HG03460 (cell line): ENCODE data around the gene TREML1.

Experiments
- ATAC-seq: cut with Tn5 transposase; IDR thresholded peaks from one replicate; pipeline ENCODE4 v1.9.1; 2021; ENCODE audit not compliant: unreplicated experiment

The TREML1 gene

DNA sequence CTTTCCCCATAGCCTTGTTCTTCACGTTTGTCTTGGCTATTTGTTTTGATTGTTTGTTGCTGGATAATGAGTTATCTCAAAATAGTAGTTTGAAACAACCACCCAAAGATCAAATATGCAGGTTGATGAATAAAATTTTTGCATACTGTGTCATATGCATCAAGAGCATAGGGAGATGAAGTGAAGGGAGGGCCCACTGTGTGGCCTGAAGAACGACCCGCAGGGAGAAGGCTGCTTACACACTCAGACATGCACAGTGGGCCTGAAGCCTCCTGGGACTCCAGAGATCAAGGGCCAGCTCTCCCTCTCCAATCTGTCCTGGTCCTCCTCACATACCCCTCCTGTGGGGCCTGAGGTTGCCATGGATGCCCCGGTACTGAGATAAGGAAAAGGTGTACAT is 25.0 kb upstream of the TREML1 start:
- no peak for ATAC-seq

GRCh38 chr6:41177695-41178094 is 23.5 kb upstream of the TREML1 start:
- no peak for ATAC-seq

DNA sequence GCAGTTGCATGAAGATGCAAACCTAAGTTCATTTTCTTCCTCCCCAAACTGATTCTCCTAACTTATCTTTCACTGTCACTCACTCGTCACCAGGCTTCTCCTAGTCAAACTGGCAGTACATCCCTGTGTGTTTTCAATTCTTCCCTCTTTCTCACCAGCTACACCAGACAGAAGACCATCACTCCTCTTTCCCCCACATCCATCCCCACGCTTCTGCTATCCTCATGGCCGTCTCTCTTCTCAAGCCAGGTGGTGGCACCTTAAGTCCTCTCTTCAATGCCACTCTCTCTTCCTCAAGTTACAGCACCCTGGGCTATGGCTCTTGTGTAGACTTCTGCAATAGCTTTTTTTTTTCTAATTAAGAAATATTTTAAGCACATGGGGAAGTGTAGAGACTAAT is 23.1 kb upstream of the TREML1 start:
- ATAC-seq, result no peak

- no peak for ATAC-seq
Measured at GRCh38 chr6:41176189-41176588, 22.0 kb upstream of the TREML1 start.

DNA sequence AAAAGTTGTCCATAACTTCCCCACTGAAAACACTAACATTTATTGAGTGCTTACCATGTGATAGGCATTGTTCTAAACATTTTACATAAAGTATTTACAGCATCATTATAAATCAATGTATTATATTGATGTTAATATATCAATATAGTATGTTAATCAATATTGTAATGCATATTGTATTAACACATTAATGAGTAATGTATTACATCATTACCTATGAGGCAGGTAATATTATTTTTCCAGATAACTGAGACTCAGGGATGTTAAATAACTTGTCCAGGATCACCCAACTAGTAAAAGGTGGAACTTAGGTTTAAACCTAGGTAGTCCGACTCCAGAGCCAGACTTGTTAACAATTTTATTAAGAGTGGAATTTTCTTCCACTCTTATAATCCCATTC is 20.9 kb upstream of the TREML1 start:
- no peak for ATAC-seq

DNA sequence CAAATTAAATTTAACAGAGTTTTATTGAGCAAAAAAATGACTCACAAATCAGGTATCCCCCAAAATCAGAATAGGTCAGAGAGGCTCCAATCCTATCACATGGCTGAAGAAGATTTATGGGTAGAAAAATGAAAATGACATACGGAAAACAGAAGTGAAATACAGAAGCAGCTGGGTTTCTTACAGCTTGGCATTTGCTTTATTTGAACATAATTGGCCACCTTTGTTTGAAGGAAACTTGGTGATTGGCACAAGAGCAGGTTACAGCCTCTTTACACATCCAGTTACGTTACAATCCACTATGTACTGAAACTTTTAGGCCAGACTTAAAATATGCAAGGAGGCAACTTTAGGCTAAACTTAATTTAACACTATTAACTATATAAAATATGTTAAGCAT is 20.5 kb upstream of the TREML1 start:
- ATAC-seq, result no peak

DNA sequence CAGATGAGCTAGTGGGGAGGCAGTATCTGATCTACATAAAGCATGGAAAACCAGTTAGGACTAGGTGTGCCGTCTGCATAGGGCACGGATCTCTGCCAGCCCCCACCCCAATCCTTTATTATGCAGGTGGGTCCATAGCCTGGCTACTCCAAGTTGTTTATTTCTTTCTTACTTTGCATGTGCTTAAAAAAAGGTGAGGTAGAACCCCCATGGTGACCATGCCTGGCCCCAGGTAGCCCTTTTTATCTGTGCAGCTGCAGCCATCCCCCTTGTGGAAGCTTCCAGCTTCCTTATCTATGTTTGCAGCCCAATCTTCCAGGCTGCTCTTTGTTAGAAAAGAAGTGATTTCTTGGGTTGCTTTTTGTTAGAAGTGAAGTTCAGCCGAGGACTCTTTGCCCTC is 17.8 kb upstream of the TREML1 start:
- no peak for ATAC-seq

GRCh38 chr6:41170547-41171160 is 16.5 kb upstream of the TREML1 start:
- ATAC-seq, result no peak

DNA sequence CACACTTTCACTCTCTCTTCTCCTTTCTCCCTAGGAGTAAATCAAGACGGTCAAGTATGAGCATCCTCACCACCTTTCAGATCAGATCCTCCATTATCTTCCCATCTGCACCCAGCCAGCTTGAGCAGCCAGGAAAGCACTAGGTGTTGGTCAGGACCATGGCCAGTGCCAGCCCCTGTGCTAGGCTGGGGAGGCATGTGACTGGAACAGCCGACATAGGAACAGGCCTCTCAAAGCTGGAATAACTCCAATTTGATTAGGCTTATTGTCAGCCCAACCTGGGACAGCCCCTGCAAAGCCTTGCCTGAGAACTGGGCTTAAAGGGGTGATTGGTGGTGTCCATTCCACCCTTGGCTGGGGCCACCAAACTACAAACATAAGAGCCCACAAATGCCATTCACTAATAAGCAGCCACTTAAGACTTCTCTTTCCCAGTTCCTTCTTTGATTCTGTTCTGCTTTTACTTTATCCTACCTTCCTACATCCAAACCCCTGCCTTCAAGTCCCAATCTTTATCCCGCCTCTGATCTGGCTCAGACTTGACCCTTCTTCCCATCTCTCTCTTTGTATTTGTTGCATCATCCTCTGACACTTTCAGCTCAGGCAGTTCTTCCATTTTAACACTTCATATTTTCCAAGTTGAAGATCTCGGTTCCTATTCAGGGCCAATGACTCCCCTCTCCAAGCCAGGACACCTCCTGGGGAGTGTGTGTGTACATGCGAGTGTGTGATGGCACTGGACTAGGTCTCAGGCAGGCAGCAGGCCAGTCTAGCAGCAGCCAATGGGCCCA is 13.2 kb upstream of the TREML1 start:
- no peak for ATAC-seq

DNA sequence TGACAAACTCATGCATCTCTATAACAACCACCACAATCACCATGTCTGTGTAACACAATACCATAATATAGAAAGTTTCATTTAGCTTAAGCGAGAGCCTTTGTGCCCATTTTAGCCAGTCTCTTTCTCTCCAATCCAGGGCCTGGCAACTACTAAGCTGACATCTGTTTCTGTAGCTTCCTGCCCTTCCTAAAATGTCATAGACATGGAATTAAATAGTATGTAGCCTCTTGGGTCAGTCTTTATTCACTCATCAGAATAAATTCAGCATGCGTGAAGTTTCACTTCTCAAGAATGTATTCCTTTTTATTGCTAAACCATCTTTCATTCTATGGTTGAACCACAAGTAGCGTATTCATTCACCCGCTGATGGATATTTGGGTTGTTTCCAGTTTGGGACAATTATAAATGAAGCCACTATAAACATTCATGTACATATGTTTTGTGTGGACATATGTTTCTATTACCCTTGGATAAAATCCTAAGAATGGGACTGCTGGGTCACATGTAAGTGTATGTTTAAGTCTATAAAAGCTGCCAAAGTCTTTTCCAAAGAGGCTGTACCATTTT is 10.5 kb upstream of the TREML1 start:
- no peak for ATAC-seq

- ATAC-seq, result no peak
Measured at GRCh38 chr6:41163419-41163717, 9.2 kb upstream of the TREML1 start.

DNA sequence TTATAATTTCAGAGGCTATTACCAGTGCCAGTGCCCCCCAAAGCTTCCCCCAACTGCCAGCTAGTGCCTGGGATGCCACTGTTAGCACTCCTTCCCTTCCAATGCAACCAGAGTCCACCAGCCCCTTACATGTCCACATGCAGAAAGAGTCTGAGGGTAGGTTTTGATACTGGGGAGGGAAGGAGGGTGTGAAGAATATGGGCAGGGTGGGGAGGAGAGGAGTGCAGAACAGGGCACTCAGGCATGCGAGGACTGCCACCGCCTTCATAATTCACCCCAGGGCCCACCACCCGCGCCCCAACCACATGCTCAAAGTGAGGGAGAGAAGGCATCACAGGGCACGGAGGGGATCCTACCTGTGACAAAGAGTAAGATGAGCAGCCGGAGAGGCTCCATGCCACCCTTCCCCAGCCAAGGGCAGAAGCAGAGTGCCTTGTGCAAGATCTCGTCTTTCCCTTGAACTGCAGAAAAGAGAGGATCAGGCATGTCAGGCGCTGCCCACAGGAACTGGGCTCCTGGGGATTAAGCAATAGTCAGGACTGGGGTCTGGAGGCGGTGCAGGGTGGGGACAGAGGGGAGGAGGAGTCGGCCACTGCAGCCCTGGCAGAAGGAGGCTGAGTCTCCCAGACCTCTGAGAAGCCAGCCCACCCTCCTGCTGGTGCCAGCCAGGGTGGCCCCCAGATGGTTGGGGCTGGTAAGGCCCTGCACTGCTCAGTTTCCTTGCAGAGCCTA is 8.7 kb upstream of the TREML1 start, which contains the start of gene TREM2:
TSS of gene TREM2 (minus strand) at position 430 of the 732 bp plus-strand sequence. CDS start at position 396, 34 bp downstream.
- ATAC-seq, result no peak

GRCh38 chr6:41161851-41162552 is 7.9 kb upstream of the TREML1 start:
- ATAC-seq, result no peak

- ATAC-seq, result no peak
Measured at GRCh38 chr6:41161380-41161779, 7.2 kb upstream of the TREML1 start.

DNA sequence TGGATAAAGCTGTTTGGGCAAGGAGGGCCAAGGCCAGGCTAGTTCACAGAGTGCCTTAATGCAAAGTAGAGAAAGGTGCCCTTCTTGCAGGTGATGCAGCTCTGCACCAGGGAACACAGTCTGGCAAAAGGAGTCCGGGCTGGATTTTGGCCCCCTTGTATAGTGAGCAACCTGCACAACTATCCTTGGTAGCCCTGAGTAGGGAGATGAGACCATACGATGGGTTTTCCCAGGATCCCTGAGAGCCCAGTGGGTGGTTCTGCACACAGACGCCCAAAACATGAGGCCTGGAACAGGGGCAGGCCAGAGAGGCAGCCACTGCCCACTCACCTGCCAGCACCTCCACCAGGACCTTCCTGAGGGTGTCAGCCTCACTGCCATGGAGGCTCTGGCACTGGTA is 6.8 kb upstream of the TREML1 start:
- ATAC-seq, result no peak

- no peak for ATAC-seq
Measured at GRCh38 chr6:41159415-41160082, 5.4 kb upstream of the TREML1 start.

DNA sequence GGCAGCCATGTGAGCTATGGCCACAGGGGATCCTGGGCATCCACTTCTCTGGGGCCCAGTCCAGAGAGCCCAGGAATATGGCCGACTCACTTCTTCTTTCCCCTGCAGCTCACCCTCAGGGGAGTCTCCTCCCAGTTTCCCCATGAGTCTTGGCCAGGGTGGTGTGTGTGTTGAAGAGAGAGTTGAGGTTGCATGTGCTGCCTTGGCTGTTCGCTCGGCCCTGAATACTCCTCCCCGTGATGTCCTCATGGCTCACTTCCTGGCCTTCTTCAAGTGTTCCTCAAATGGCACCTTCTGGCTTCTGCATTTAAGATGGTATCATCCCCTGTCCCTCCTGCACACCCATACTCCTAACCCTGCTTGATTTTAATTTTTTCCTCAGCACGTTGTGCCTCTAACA is 3.2 kb upstream of the TREML1 start:
- ATAC-seq, result no peak

DNA sequence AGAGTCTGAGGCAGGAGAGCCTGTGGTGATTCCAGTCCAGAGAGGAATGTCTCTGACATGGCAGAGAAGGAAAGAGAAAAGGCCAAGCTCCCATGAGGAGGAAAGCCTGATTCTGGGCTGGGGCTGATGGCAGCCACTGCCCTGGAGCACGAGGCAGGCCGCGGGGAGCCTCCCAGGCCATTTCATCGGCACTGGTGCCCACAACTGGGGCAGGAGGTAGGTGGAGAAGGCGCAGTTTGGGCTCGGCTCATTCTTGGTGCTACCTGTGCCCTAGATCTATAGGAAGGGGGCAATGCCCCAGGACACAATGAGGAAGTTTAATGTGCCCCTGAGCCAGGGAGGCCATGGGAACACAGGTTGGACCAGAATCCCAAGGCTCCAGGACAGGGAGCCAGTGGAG is 2.6 kb upstream of the TREML1 start:
- ATAC-seq, result no peak

DNA sequence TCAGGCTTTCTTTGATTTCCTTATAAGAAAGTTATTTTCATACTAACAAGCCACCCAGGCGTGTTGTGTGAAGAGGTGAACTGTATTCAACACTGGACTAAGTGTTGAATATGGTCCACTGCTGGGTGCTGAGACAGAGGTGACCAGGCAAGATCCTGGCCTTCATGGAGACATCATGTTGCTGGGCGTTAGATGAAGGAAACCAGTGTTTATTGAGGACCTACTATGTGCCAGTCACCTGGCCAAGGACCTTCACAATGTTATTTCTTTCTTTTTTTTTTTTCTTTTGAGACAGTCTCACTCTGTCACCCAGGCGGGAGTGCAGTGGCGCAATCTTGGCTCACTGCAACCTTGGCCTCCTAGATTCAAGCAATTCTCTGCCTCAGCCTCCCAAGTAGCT is 1.9 kb upstream of the TREML1 start:
- ATAC-seq, result no peak

- no peak for ATAC-seq
Measured at GRCh38 chr6:41155132-41155805, 1.1 kb upstream of the TREML1 start.
